ENCODE measurements around the gene CXCL12. TPM values are rescaled to one million over a fixed set of nuclear protein-coding genes. Genes with fewer than 3 reads are reported as not detected.

Gene CXCL12
- total and polyA plus RNA-seq, 5 donors: 102 to 154 (median 114) TPM

DNA sequence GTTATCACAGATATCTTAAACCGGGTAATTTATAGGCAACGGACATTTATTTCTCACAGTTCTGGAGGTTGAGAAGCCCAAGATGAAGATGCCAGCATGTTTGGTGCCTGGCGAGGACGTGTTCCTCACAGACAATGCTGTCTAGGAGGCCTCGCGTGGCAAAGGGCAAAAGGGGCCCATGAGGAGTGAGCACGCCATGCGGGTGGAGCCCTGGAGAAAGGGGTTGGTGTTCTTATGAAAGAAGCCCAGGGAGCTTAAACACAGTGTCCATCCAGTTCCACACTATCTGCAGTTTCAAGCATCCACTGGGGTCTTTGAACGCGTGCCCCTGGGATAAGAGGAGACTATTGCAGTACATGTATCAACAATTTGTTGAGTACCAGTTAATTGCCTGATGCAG, 51.4 kb downstream of the CXCL12 start:
- WGBS: 95% methylated on average over 10 of the region's 10 CpGs
- intact Hi-C loops (cut with DNase I): no loop called here
- no peak overlapping the region for H3K27ac ChIP-seq (ENCODE audit: low read length)
- no peaks in the 10 kb centered on the region for H3K27me3 ChIP-seq (ENCODE audit: control insufficient read depth, insufficient read depth)
- H3K4me1 ChIP-seq (ENCODE audit: control insufficient read depth, insufficient read depth, low read length): no peaks in the 10 kb centered on the region
- no peaks in the 10 kb centered on the region for H3K9me3 ChIP-seq (ENCODE audit: control insufficient read depth, low read length)
- DNase-seq (no peak), ATAC-seq (no peak)
- no peak overlapping the region for H3K4me3 ChIP-seq (ENCODE audit: low read length)

DNA sequence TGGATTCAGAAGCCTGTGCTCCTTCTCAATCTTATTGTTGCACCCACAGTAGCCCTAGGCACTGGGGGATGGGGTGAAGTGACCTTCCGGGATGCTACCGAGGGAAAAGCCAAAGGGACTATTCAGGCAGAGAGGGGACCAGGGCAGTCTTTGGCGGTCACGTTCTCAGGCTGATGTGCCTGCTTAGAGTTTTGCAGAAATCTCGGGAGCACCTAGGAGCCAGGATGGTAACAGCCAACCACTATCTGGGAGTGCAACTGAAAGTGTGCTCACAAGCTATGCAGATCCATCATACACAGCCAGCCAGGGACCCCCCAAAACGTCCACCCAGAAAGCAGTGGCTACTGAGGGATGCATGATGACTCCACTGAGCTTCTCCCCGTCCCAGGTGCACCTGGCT, 52.4 kb downstream of the CXCL12 start:
- 75% methylated on average over 7 of the region's 7 CpGs for WGBS
- DNase-seq: no peak
- ATAC-seq: no peak
- intact Hi-C loops (cut with DNase I): no loop called here
- H3K9me3 ChIP-seq (ENCODE audit: control insufficient read depth, low read length): no peaks in the 10 kb centered on the region
- no peaks in the 10 kb centered on the region for H3K27me3 ChIP-seq (ENCODE audit: control insufficient read depth, insufficient read depth)
- no peaks in the 10 kb centered on the region for H3K4me1 ChIP-seq (ENCODE audit: control insufficient read depth, insufficient read depth, low read length)
- H3K27ac ChIP-seq (ENCODE audit: low read length): no peak overlapping the region
- H3K4me3 ChIP-seq (ENCODE audit: low read length): no peak overlapping the region

DNA sequence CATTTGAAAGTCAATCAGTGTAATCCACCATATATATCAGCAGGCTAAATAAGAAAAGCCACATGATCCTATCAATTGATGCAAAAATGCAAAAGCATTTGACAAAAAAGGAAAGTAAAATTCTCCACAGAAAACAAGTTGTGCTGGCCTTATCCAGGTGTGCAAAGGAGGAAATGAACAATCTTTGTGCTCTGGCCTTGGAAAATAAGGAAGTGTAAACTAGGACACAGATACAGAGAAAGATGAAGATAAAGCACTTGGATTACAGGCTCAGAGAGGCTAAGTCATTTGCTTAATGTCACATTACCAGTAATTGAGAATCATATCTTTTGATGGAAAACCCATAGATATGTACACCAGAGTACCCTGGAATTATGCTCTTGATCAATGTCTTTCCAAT, 54.5 kb downstream of the CXCL12 start:
- Histone ChIP-seq H3K27me3 (ENCODE audit: control insufficient read depth, insufficient read depth) (no peaks in the 10 kb centered on the region), H3K4me1 (ENCODE audit: control insufficient read depth, insufficient read depth, low read length) (peaks cover 8% of the 10 kb centered on the region), H3K27ac (ENCODE audit: low read length) (no peak overlapping the region), H3K9me3 (ENCODE audit: control insufficient read depth, low read length) (no peaks in the 10 kb centered on the region), H3K4me3 (ENCODE audit: low read length) (no peak overlapping the region)
- intact Hi-C loops (cut with DNase I): no loop called here
- DNase-seq: no peak
- ATAC-seq: no peak

DNA sequence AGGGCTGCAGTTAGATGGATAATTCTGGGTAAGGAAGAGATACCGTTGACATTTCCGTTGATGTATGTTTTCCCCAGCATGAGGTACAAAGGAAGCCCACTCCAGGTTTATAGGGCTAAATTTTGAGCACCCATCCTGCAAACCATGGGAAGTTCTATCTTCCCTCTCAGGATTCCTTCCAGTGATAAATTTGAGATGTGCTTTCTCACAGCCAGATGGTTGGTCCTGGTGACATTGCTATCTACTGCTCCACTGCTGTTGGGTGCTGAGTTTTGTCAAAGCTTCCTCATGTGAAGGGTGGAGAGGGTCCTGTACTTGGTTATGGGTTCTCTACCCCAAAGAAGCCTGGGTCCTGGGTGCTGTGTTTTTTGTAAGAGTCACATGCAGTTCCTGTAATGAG, 57.4 kb downstream of the CXCL12 start:
- H3K27ac ChIP-seq (ENCODE audit: low read length): no peak overlapping the region
- H3K4me3 ChIP-seq (ENCODE audit: low read length): no peak overlapping the region
- intact Hi-C loops (cut with DNase I): no loop called here
- 91% methylated on average over 2 of the region's 2 CpGs for WGBS
- ATAC-seq (no peak), DNase-seq (no peak)
- H3K27me3 ChIP-seq (ENCODE audit: control insufficient read depth, insufficient read depth): no peaks in the 10 kb centered on the region
- no peaks in the 10 kb centered on the region for H3K9me3 ChIP-seq (ENCODE audit: control insufficient read depth, low read length)
- H3K4me1 ChIP-seq (ENCODE audit: control insufficient read depth, insufficient read depth, low read length): peaks cover 8% of the 10 kb centered on the region
